HG02973 (cell line): ENCODE results near the gene CELSR1.

ENCODE experiments used
- ATAC-seq: cut with Tn5 transposase; IDR thresholded peaks from one replicate; pipeline ENCODE4 v1.9.1; 2021; ENCODE audit warnings: moderate library complexity; ENCODE audit not compliant: unreplicated experiment

CELSR1 gene

GRCh38 chr22:46551996-46552395 lies 14.6 kb upstream of the CELSR1 start:
- no peak for ATAC-seq

DNA sequence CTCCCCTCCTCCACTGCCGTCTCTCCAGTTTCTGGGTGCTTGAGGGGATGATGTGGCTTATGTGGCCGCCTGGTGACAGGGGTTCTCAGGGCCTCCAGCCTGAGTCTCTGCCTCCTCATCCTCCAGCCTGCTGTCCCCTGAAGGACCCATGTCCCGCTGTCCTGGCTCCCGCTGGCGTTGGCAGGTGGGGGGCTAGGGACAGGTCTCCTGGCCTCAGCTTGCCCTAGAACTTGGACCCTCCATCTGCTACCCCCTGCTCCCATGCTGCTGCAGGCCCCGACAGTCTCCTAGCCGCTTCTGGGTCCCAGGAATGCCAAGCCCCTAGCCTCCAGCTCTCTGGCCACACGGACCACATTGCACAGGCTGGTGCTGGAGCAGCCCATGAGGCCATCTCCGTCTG lies 13.9 kb upstream of the CELSR1 start:
- no peak for ATAC-seq

GRCh38 chr22:46549971-46550641 lies 12.7 kb upstream of the CELSR1 start:
- no peak for ATAC-seq

- ATAC-seq: no peak
These were observed 12.1 kb upstream of the CELSR1 start for GRCh38 chr22:46549563-46549840.

DNA sequence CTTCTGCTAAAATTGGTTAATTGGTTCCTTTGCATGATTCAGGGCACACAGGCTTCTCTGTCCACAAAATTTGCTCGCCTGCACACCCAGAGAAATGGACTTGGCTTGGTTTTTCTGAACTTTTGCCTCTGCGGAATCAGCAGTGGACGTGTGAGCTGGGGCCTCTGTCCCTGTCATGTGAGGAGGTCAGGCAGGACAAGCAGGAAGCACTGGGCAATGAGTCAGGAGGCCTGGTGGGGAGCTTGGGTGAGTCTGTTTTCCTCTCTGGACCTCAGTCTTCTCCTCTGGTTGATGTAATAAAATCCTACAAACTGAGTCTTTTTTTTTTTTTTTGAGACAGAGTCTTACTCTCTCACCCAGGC lies 10.4 kb upstream of the CELSR1 start:
- ATAC-seq: no peak

DNA sequence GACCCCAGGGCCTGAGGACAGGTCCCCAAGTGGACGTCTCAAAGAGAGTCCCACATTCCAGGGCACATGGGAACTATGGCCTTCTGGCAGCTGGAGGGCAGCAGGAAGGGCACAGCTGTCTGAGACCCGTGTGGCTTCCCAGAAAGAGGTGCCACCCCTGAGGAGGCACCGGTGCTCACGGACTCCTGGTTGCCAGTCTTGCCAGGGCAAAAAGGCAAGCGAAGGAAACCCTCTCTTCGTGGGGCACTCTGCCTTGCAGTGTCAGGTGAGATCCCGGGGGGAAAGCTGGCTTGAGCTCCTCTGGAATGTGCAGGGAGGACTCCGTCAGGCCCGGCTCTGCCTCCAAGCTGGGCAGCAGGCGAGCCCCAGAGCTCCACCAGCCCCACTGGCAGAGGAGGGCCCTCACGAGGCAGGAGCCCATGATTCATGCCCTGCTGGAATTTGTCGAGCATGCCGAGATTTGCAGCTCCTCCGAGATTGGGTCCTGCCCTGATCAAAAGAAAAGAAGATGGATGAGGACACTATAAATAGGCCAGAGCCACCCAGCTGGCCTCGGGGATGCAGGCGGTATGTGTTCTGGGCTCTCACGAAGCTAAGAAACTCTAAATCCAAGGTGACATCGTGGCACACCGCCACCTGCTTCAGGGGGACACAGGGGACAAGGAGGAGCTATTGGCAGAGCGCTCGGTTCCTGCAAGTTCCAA lies 9.9 kb upstream of the CELSR1 start:
- no peak for ATAC-seq

GRCh38 chr22:46546466-46547178 lies 9.2 kb upstream of the CELSR1 start:
- ATAC-seq: no peak

DNA sequence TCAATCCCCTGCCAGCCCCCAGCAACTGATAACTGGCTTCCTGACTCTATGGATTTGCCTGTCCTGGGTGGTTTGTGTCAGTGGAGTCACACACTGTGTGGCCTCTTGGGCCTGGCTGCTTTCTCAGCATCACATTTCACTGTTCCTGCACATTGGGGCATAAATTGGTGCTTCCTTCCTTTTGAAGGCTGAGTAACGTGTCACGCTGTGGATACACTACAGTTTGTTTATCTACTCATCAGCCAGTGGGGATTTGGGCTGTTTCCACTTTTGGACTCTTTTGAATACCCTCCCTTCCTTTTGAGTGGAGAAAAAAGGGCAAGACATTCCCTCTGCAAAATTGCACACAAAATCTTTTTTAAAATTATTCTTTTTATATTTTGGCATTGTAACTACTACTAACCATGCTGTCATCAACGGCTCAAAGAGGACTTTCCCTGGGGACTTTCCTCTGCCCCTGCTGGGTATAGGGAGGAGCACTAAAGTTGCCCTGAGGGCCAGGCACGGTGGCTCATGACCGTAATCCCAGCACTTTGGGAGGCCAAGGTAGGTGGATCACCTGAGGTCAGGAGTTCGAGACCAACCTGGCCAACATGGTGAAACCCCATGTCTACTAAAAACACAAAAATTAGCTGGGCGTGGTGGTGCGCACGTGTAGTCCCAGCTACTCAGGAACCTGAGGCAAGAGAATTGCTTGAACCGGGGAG lies 7.8 kb upstream of the CELSR1 start:
- no peak for ATAC-seq

DNA sequence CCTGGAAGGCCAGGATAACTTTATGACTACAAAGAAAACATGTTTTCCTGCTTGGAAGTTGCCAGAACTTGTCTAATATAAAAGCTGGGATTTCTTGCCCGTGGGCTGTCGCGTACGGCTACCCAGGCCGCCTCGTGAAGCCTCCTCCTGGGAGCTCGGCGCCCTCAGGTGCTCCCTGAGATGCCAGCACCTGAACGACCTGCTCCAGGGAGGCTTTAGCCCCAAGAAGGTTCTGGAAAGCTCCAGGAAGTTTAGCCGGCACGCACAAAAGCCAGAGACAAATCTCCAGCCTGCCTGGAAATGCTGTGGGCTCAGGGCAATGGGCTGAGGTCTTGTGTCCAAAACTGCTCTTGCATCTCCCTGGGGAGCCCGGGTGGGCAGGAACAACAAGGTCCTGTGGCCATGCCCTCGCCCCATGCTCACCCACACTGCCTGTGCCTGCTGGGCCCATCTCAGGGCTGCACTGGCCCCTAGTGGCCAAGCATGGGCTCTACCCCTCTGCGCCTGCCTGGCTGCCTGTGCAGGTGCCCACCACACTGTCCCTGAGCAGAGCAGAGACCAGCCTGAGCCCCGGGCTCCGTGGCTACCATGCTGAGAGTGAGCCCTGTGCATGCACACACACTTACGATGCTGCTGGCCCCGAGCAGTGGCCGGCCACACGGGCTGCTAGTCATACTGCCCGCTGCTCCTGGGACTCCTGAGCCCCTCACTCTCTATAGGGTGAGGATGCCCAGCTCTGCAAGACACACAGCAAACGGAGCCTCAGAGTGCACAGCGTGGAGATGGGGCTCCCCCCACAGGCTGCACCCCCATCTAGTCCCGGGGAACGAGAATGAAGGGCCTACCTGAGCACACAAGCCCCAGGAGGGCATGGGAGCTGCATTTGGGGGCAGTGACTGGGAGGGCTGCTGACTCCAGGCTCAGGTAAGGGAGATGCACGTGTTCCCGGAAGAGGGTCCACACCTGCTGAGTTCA lies 4.9 kb upstream of the CELSR1 start:
- ATAC-seq: no peak

DNA sequence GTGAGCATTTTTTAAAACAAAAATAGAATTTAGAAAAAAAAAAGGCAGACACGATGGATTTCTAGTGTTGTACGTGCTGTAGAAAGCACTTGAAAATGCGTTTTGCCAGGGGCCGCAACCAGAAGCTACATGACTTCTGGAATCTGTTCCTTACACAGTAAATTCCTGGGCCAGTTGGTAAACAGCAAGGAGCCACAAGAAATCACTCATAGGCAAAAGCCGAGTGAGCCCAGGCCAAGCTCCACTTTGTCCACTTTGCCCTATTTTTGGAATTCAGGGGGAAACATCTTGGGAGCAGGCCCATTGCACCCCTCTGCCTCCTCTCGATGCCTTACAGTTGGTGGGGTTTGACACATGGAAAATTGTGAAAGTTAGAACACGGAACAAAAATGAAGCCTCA lies 4.1 kb upstream of the CELSR1 start:
- ATAC-seq: no peak

GRCh38 chr22:46540874-46541273 lies 3.5 kb upstream of the CELSR1 start:
- no peak for ATAC-seq

GRCh38 chr22:46539169-46539568 lies 1.7 kb upstream of the CELSR1 start:
- ATAC-seq: no peak

GRCh38 chr22:46538814-46539160 lies 1.4 kb upstream of the CELSR1 start:
- no peak for ATAC-seq

DNA sequence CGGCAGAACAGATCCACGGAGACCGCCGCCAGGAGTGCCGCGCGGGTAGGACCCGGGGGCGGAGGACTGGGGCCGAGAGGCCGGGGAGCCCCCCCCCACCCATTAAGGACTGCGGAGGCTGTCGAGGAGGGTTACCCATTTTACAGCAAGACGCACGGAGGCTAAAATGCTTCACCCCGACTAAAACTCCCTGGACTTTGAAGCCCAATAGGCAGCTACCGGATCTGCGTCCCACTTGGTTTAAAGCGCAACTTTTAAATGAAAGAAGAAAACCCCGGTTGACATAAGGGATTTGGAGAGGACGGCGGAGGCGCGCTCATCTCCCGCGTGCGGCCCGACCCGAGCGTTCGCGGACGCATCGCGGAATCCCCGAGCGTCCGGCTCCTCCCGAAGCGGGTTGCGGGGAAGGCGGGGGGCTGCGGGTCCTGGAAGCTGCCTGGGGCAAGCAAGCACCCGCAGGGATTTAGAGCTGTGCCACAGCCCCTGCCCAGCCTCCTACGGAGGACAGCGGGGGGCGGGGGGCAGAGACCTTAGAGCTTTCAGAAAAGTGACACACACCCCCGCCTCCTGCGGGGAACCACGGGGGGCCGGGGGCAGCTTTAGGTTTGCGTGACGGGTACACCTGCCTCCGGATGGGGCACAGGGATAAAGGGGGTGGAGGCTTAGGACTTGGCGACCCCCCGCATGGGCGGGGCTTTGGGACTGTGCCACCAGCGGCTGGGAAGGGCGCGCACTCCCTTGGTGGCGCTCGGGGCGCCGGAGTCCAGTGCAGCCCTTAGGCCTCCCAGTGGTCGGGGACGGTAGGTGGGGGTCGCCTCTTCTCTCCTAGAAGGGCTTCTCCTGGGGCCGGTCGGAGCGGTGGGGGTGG lies 760 bp upstream of the CELSR1 start:
- no peak for ATAC-seq

- ATAC-seq: no peak
These were observed 739 bp downstream of the CELSR1 start for GRCh38 chr22:46536537-46537224.

DNA sequence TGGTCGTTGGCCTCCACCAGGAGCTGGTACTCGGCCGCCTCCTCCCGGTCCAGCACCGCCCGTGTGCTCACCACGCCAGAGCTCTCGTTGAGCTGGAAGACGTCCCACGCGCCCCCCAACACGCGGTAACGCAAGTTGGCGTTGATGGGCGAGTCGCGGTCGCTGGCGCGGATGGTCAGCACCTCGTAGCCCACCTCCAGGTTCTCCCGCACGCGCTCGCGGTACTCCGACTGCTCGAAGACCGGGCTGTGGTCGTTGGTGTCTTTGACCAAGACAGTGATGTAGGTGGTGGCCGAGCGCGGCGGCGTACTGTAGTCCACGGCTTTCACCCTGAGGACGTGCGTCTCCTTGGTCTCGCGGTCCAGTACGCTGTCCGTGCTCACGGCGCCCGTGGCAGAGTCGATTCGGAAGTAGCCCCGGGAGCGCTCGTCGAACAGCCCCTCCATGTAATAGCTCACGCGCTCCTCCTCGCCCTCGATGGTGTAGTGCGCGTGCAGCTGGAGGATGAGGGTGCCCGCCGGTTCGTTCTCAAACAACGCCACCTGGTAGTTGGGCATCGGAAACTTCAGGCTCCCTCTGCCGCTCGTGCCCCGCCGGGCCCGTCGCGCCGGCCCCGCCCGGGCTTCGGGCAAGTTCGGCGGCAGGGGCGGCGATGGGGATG lies 1.4 kb downstream of the CELSR1 start:
- ATAC-seq: no peak

DNA sequence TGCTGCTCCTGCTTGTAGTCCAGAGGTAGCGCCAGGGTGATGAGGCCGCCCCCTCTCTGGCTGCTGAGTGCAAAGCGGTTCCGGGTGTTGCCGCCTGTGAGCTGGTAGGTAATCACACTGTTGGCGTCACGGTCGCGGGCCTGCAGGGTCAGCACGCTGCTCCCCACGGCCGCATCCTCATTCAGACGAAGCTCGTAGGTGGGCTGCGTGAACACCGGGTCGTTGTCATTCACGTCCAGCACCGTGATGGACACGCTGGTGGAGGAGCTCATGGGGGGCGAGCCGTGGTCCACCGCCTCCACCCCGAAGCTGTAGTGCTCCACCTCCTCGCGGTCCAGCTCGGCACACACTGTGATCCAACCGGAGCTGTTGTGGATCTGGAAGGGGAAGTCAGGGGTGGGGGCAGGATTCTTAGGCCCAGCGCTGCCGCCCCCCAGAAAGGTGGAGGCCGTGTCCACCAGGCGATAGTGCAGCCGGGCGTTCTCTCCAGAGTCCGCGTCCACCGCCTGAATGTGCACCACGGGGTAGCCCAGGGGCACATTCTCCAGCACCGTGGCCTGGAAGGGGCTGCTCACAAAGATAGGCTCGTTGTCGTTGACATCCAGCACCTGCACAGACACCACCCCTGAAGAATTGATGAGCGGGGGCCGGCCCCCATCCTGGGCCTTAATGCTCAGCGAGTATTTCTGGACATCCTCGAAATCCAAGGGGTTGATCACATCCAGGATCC lies 2.4 kb downstream of the CELSR1 start:
- no peak for ATAC-seq

- ATAC-seq: no peak
These were observed 3.1 kb downstream of the CELSR1 start for GRCh38 chr22:46534177-46534776.
